Choroid plexus epithelial cell (primary cell): ENCODE measurements around the gene EPHB3.

ENCODE experiments used
- DNase-seq: peaks from one replicate; pipeline ENCODE4 v3.0.0-alpha.2; 2010; ENCODE audit warnings: low read depth
- H3K4me3 ChIP-seq: 2 replicates; pipeline ENCODE4 v1.5.1; 2011; ENCODE audit warnings: low read depth, mild to moderate bottlenecking, control low read depth, low read length, moderate library complexity
- TF ChIP-seq, protein P1 (sequence below): conservative IDR thresholded peaks from 2 replicates; pipeline ENCODE4 v1.5.1; 2011; ENCODE audit warnings: low read depth, mild to moderate bottlenecking, control low read depth, inconsistent platforms, low read length, moderate library complexity

Gene EPHB3

DNA sequence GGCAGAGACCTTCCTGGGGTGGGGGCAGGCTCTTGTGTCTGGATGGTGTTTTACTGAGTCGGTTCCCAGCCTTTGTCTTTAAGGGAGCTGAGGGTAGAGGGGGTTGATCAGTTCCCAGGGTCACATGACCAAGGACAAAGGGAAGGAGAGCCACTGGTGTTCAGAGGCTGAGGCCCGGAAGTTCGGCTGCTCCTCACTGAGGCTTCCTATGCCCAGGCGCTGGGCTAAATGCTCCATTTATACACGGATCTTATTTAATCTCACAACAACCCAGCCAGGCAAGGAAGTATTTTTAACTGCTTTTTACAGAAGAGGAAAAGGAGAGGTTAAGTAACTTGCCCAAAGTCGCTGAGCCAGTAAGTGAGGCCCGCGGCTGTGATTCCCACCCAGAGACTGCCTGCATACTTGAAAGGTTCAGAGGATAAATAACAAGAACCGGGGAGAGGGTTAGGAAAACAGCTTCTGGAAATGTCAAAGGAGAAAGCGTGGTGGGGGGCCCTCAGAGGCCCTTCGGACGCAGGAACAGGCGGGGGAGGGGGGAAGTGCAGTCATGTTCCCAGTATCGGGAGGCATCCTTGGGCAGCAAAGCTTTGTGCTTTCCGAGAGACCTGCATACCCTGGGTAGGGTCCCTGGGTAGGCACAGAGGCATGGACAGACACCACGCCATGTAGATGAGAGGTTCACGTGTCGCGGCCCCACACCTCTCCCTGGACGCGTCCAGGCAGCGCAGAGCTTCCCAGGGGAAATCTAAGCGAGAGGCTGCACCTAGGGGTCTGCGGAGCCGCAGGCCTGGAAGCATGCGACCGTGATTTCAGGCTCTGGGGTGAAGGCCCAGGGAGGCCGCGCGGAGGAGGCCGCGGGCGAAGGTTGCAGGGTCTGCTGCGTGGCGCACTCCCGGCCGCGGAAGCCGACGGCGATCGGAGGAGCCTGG, 21.3 kb downstream of the EPHB3 start:
- DNase-seq, result peak; percentile 61
- peak overlapping the region; percentile 55 for H3K4me3 ChIP-seq
- TF ChIP-seq, protein P1, sequence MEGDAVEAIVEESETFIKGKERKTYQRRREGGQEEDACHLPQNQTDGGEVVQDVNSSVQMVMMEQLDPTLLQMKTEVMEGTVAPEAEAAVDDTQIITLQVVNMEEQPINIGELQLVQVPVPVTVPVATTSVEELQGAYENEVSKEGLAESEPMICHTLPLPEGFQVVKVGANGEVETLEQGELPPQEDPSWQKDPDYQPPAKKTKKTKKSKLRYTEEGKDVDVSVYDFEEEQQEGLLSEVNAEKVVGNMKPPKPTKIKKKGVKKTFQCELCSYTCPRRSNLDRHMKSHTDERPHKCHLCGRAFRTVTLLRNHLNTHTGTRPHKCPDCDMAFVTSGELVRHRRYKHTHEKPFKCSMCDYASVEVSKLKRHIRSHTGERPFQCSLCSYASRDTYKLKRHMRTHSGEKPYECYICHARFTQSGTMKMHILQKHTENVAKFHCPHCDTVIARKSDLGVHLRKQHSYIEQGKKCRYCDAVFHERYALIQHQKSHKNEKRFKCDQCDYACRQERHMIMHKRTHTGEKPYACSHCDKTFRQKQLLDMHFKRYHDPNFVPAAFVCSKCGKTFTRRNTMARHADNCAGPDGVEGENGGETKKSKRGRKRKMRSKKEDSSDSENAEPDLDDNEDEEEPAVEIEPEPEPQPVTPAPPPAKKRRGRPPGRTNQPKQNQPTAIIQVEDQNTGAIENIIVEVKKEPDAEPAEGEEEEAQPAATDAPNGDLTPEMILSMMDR, result no peak

DNA sequence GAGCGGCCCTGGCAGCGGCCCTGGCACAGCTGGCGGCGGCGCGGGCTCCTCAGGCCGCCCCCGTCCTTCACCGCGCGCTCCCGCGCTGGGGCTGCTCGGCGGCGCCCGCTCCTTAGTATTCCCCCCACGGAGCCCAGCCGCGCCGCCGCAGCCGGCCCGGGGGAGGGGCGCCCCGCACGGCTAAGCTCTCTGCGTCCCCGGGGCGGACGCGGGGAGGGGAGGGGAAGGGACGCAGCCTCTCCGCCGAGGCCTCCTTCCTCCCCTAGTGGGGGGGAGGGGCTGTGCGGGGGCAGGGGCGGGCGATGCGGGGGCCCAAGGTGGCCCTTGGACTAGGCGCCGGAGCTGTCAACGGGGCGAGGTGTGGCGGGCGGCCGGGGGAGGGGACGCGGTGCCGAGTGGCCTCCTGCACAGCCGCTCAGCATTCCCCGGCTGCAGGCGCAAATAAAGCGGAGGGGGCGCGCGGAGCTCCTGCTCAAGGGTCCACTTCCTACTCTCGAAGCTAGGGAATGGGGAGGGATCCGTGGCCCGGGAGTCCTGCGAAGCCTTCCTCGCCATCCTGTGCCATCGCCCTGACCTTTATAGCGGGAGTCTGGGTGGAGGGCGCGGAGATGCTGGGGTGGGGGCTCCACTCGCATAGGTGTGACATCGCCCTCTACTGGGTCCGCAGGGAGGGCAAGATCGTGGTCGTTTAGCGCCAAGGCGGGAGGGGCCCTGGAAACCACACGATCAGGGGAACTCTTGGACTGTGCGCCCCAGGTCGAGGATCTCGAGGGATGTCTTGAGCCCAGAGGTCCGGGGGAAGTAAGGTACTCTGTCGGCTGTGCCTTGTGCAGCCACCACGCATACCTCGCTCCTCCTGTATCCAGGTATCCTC, 22.2 kb downstream of the EPHB3 start:
- DNase-seq, result no peak
- TF ChIP-seq, protein P1, result peak; percentile 41
- H3K4me3 ChIP-seq, result peak overlapping the region; percentile 55

DNA sequence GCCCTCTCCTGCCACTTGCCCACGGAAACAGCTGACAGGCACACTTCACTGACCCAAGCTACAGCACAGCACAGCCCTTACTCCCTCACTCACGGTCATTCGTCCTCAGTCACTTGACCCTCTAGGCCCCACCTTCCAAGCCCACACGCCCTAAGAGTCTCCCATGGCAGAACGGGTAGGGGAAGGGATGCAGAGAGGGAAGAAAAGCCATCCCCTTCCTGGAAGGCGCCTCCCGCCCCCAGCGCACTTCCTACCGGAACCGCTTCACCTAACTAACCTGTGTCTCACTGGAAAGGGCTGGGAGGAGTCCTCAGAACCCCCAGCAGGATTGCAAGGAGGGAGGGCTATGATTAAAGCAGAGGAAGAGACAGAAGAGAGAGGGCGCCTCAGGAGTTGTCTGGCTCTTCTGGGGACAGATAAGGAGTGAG, 22.9 kb downstream of the EPHB3 start:
- no peak overlapping the region for H3K4me3 ChIP-seq
- no peak for DNase-seq
- TF ChIP-seq, protein P1, result peak; percentile 14

DNA sequence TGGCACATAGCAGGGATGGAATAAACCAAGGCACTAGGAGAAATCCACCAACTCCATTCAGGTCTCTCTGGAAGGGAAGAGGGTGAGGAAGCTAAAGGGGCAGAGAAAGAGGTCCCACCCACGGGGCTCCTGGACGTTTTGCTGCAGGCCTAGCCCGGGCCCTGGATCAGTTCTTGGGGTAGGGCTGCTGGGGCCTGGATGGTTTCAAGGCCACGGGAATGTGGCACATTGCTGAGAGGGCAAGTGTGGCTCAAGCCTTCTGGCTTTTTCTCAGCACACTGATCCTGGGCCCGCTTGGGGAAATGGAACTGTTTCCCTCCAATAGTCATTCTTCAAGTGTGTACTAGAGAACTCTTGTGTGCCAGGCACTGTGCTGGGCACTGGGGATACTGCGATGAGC, 24.0 kb downstream of the EPHB3 start:
- TF ChIP-seq, protein P1, result no peak
- no peak for DNase-seq

DNA sequence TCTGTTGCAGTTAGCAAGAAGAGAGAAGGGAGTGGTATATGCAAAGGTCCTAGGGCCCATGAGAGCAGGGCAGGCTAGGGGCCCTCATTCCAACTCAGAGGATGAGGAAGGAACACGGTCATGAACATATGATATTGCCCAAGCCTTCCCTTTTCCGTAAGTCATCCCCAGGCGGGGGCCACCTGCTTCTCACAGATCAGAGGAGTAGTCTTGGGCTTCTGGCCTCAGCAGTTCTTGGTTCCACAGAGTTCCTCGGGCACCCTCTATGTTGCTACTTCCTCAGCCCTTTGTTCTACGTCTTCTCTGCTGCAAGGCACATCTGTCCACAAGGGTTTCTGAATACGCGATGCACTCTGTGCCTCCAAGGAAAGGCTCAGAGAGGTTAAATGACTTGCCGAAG, 25.3 kb downstream of the EPHB3 start:
- no peak for DNase-seq
- TF ChIP-seq, protein P1, result no peak

More for the DNA sequence above, 24.0 kb downstream of the EPHB3 start:
- H3K4me3 ChIP-seq, result no peak overlapping the region

DNA sequence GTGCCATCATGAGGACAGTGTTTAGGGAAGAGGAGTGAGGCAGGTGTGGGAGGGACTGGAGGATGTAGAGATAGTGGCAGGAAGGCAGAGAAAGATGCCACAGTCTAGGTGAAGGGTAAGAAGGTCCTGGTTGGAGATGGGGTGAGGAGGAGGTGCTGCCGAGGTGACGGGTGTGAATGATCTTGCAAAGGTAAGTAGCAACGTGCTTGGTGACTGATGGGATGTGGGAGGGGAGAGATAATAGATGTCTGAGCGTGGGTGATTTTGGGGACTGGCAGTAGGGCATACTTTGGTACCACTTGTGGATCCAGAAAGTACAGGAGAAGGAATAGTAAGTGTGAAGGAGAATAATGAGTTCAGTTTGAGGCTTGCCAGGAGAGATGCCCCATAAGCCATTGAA, 27.2 kb downstream of the EPHB3 start:
- H3K4me3 ChIP-seq, result no peak overlapping the region
- TF ChIP-seq, protein P1, result no peak
- no peak for DNase-seq

More for the DNA sequence above, 25.3 kb downstream of the EPHB3 start:
- no peak overlapping the region for H3K4me3 ChIP-seq
